K562 (cell line): Measurements from ENCODE around the gene CD300LB. TPM values are rescaled to one million over a fixed set of nuclear protein-coding genes. Genes with fewer than 3 reads are reported as not detected.

Source experiments
- ATAC-seq: fragments of 200-7000 bp; cut with Tn5 transposase; 3 replicates; pipeline ENCODE4 v1.9.1; 2020; ENCODE audit warnings: moderate library complexity
- BruUV-seq: library from RNA; stranded (reverse); fragments of 400-500 nt; replicated peaks from 2 replicates; lab custom pipeline; 2021; lab: Mats Ljungman, UMichigan
- CTCF ChIA-PET: fragments of 300-600 bp; formaldehyde crosslinking; extraction: SDS; loops from one replicate; lab custom pipeline; 2021; ENCODE audit warnings: low intra/inter-chr PET ratio; lab: Yijun Ruan, JAX
- POLR2A ChIA-PET: fragments of 300-600, 350-650 bp; sonication (Branson Sonifier 250); formaldehyde crosslinking; extraction: SDS; loops from one replicate; lab custom pipeline; 2021; ENCODE audit warnings: antibody characterized with exemption, inconsistent platforms; lab: Yijun Ruan, JAX
- DNase-seq, 4 experiments: peaks; one replicate each; pipeline versions ENCODE4 v3.0.0 to v3.0.0-alpha.2; 2011 to 2018; ENCODE audit warnings: low spot score in 3 of 4, mixed read lengths in 3 of 4; ENCODE audit errors: extremely low read depth in 1 of 4
- FAIRE-seq: peaks from 2 replicates; lab custom pipeline; 2011; peaks lifted over from hg19 to GRCh38; lab: Jason Lieb, UNC
- H2AFZ ChIP-seq: 2 replicates; pipeline ENCODE4 v1.6.0; 2011; ENCODE audit warnings: low read depth, low read length, control low read depth, inconsistent platforms
- H3K27ac ChIP-seq: fragments of 200-600 bp; 3 replicates; pipeline ENCODE4 v1.8.0; 2011; ENCODE audit warnings: low read depth, mild to moderate bottlenecking, control low read depth, inconsistent platforms, low read length, moderate library complexity, mixed read lengths; ENCODE audit errors: extremely low read depth
- H3K27me3 ChIP-seq, 2 experiments: fragments of 300-600 bp in 1 of 2; 2 replicates in 1 of 2; 3 replicates in 1 of 2; pipeline versions ENCODE4 v1.6.0 to v1.8.0; 2011; ENCODE audit warnings: inconsistent platforms in 2 of 2, low read length in 2 of 2, mild to moderate bottlenecking in 1 of 2, mixed read lengths in 1 of 2, moderate library complexity in 1 of 2; ENCODE audit not compliant: control insufficient read depth in 2 of 2, insufficient read depth in 2 of 2
- H3K36me3 ChIP-seq: fragments of 300-600 bp; 3 replicates; pipeline ENCODE4 v1.8.0; 2011; ENCODE audit warnings: mild to moderate bottlenecking, low read length, inconsistent platforms; ENCODE audit not compliant: control insufficient read depth, insufficient read depth
- H3K4me1 ChIP-seq, 2 experiments: fragments of 200-600 bp in 1 of 2; replicated peaks in 1 of 2; 2 replicates in 1 of 2; 3 replicates in 1 of 2; pipeline versions ENCODE4 v1.5.1 to v1.8.0; 2011; ENCODE audit warnings: inconsistent platforms in 2 of 2, low read length in 2 of 2, mild to moderate bottlenecking in 1 of 2, mixed read lengths in 1 of 2, moderate library complexity in 1 of 2; ENCODE audit not compliant: control insufficient read depth in 2 of 2, insufficient read depth in 2 of 2
- H3K4me2 ChIP-seq: 2 replicates; pipeline ENCODE4 v1.6.1; 2011; ENCODE audit warnings: low read length, control low read depth, inconsistent platforms, mixed read lengths; ENCODE audit not compliant: insufficient read depth
- H3K4me3 ChIP-seq: fragments of 200-600 bp; sonication (generic), shearing (Covaris generic); 2 replicates; pipeline ENCODE4 v1.5.1; 2016; ENCODE audit warnings: control low read depth, inconsistent platforms
- H3K79me2 ChIP-seq: fragments of 200-600 bp; 3 replicates; pipeline ENCODE4 v1.8.0; 2011; ENCODE audit warnings: low read length, inconsistent platforms; ENCODE audit not compliant: control insufficient read depth, insufficient read depth
- H3K9ac ChIP-seq, 2 experiments: 2 replicates each; pipeline versions ENCODE4 v1.6.0 to v1.6.1; 2011; ENCODE audit warnings: low read depth in 2 of 2, low read length in 2 of 2, control low read depth in 1 of 2, inconsistent platforms in 1 of 2, mild to moderate bottlenecking in 1 of 2, mixed read lengths in 1 of 2; ENCODE audit not compliant: insufficient read depth in 1 of 2
- H3K9me1 ChIP-seq: one replicate; pipeline ENCODE4 v1.6.0; 2011; ENCODE audit warnings: inconsistent platforms, mild to moderate bottlenecking, low read length, moderate library complexity; ENCODE audit not compliant: control insufficient read depth, insufficient read depth
- H3K9me3 ChIP-seq: replicated peaks from 2 replicates; pipeline ENCODE4 v1.5.1; 2011; ENCODE audit warnings: low read depth, low read length, inconsistent platforms; ENCODE audit not compliant: control insufficient read depth, insufficient read depth
- H4K20me1 ChIP-seq: replicated peaks from 2 replicates; pipeline ENCODE4 v1.6.1; 2011; ENCODE audit warnings: low read length, inconsistent platforms, mixed read lengths; ENCODE audit not compliant: control insufficient read depth, insufficient read depth
- CBFA2T3 ChIP-seq: fragments of 450-650 bp; IDR thresholded peaks from 2 replicates; pipeline ENCODE4 v1.6.1; 2017
- CREM ChIP-seq: IDR thresholded peaks from 2 replicates; pipeline ENCODE4 v1.6.1; 2014; ENCODE audit warnings: antibody characterized with exemption, low read depth
- GABPA ChIP-seq: fragments of 200-800 bp; sonication (Bioruptor generic); conservative IDR thresholded peaks from 2 replicates; pipeline ENCODE4 v1.6.1; 2016; ENCODE audit warnings: low read depth, missing genetic modification characterization, missing compliant biosample characterization
- GTF2A2 ChIP-seq: IDR thresholded peaks from 2 replicates; pipeline ENCODE4 v1.6.1; 2016; ENCODE audit warnings: mild to moderate bottlenecking, missing genetic modification characterization, missing compliant biosample characterization
- HNRNPLL ChIP-seq: fragments of 200-400 bp; formaldehyde crosslinking; IDR thresholded peaks from 2 replicates; pipeline ENCODE4 v1.6.1; 2017; ENCODE audit warnings: low read length, low read depth, mild to moderate bottlenecking; ENCODE audit not compliant: poor library complexity, severe bottlenecking
- MTA1 ChIP-seq: fragments of 450-650 bp; IDR thresholded peaks from 2 replicates; pipeline ENCODE4 v1.6.1; 2017; ENCODE audit warnings: borderline replicate concordance
- NEUROD1 ChIP-seq: fragments of 150-350 bp; IDR thresholded peaks from 2 replicates; pipeline ENCODE4 v1.6.1; 2014; ENCODE audit warnings: borderline replicate concordance, low read length, low read depth; ENCODE audit not compliant: partially characterized antibody
- PTTG1 ChIP-seq: fragments of 450-650 bp; IDR thresholded peaks from 2 replicates; pipeline ENCODE4 v1.6.1; 2016; ENCODE audit warnings: low read depth, mild to moderate bottlenecking, missing genetic modification characterization, missing compliant biosample characterization
- RBM14 ChIP-seq: fragments of 200-400 bp; formaldehyde crosslinking; IDR thresholded peaks from 2 replicates; pipeline ENCODE4 v1.6.1; 2018; ENCODE audit warnings: low read depth, mild to moderate bottlenecking, low read length, moderate library complexity, borderline replicate concordance; ENCODE audit not compliant: insufficient read depth
- ZBTB17 ChIP-seq: fragments of 450-650 bp; formaldehyde crosslinking; IDR thresholded peaks from 2 replicates; pipeline ENCODE4 v1.4.0; 2020; ENCODE audit warnings: mild to moderate bottlenecking
- ZNF175 ChIP-seq: fragments of 200-800 bp; sonication (Bioruptor generic); IDR thresholded peaks from 2 replicates; pipeline ENCODE4 v1.6.1; 2016; ENCODE audit warnings: low read depth, mild to moderate bottlenecking, missing genetic modification characterization, missing compliant biosample characterization
- ZNF740 ChIP-seq, 3 experiments: fragments of 200-800 bp in 1 of 3; sonication (Bioruptor generic) in 1 of 3; sonication (generic) in 1 of 3; formaldehyde crosslinking in 1 of 3; IDR thresholded peaks; 2 replicates each; pipeline versions ENCODE4 v1.6.1 to v1.8.0; 2016 to 2022; ENCODE audit warnings: mild to moderate bottlenecking in 2 of 3, missing compliant biosample characterization in 2 of 3, missing genetic modification characterization in 2 of 3, missing genetic modification reagents in 1 of 3
- WGBS: fragments of 100-300 bp; shearing (Covaris generic); methylation state at CpG from one replicate; pipeline ENCODE4 v1.1.6; 2016; ENCODE audit warnings: low coverage, mixed read lengths; ENCODE audit not compliant: insufficient coverage; ENCODE audit errors: missing lambda C conversion rate; 5-methylcytosine and 5-hydroxymethylcytosine counted together
- in situ Hi-C: fragments of 300-500 bp; cut with MboI; formaldehyde crosslinking; loops from 4 replicates; pipeline ENCODE4 v1.15.0; 2018; ENCODE audit warnings: inconsistent platforms, mixed read lengths
- intact Hi-C: fragments of 100-400 bp; cut with micrococcal nuclease; formaldehyde crosslinking; loops from 2 replicates; pipeline ENCODE4 v1.14.2; 2022
- polyA plus RNA-seq, 8 experiments: library from polyadenylated mRNA; depleted of rRNA in 4 of 8; stranded (reverse) in 5 of 8; unstranded in 3 of 8; fragments of >200 nt; fragmentation: Nextera tagmentation in 2 of 8; fragmentation: Illumina TruSeq in 1 of 8; extraction: Ambion mirVana in 2 of 8; extraction: Trizol in 1 of 8; gene quantifications; 2 replicates each; pipeline versions ENCODE4 v1.2.1 to v1.2.3, GENCODE V29; 2011 to 2014; ENCODE audit warnings: inconsistent platforms in 1 of 8, missing spikeins in 1 of 8
- total RNA-seq, 7 experiments: library from RNA; depleted of rRNA in 6 of 7; stranded (reverse); fragments of >200 nt in 6 of 7; fragmentation: Illumina TruSeq in 2 of 7; extraction: Trizol in 2 of 7; gene quantifications; 2 replicates each; pipeline versions ENCODE4 v1.2.1 to v1.2.3, GENCODE V29; 2011 to 2021; ENCODE audit warnings: low replicate concordance in 1 of 7
- TF ChIP-seq, protein P1 (sequence below), 2 experiments: IDR thresholded peaks; 2 replicates each; pipeline ENCODE4 v1.6.1; 2012; ENCODE audit warnings: improper control_type of control experiment in 2 of 2, low read depth in 2 of 2, low read length in 2 of 2, borderline replicate concordance in 1 of 2

CD300LB gene
- total and polyA plus RNA-seq, 9 of the 15 experiments (the other 6 are each of a cell fraction or from before 2014, with no cell fraction given): not detected

DNA sequence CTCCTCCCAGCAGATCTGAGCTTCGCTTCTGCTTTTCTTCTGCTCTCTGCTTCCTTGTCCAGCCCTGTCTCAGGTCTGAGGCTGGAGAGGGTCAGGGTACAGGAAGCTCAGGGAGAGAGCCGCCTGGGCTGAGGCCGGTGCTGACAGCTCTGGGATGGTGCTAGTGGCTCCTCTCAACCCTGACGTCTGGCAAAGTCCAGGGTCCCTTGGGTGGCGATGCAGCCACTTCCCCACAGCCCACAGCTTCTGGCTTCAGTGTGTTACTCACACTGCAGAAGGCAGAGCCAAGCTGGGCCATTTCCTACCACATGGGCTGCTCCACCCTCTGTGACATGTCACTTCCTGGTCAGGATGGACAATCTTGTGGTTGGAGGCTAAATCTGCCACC is 14.6 kb upstream of the CD300LB start, which contains the start of gene CD300C:
TSS of gene CD300C (minus strand) at position 273 of the 388 bp plus-strand sequence. CDS start 333 bp downstream, outside the sequence.
- intact Hi-C loops: no loop called here
- FAIRE-seq: no peak
- Histone ChIP-seq H2AFZ (no peak within 1 kb of the TSS; the same call in 1 of the 2 replicates), H4K20me1 (no peaks in the 10 kb centered on the region; the same call in none of the 2 replicates), H3K4me1 (peaks cover 0 to 3% of the 10 kb centered on the region in 2 experiments; a peak in 1 of 5 replicates), H3K36me3 (no peaks in the 10 kb centered on the region), H3K4me3 (no peak within 1 kb of the TSS), H3K79me2 (no peaks in the 10 kb centered on the region), H3K9me1 (no peaks in the 10 kb centered on the region), H3K4me2 (no peak within 1 kb of the TSS), H3K27ac (no peak within 1 kb of the TSS), H3K27me3 (peaks cover 3 to 84% of the 10 kb centered on the region in 2 experiments; a peak in 4 of 5 replicates), H3K9ac (no peak within 1 kb of the TSS), H3K9me3 (no peaks in the 10 kb centered on the region)
- no peak for DNase-seq
- BruUV-seq: no TSS peak
- peak; percentile 60 for ATAC-seq
- WGBS: 5% methylated on average over 5 of the region's 5 CpGs
- TF ChIP-seq NEUROD1 (no peak), ZNF740 (CRISPR knock-in tag; IDR thresholded peaks at IDR 0.05) (no peak), ZNF740 (tag; IDR thresholded peaks at IDR 0.05) (no peak), ZNF175 (CRISPR knock-in tag) (peak; percentile 31; the same call in 1 of the 2 replicates), MTA1 (no peak), HNRNPLL (no peak), CREM (0 out of 2 replicates have a peak, but pooled peaks have one; percentile 7), GABPA (tag) (peak; percentile 60), GTF2A2 (tag) (no peak), CBFA2T3 (no peak), RBM14 (no peak), ZBTB17 (CRISPR knock-in tag) (0 out of 2 replicates have a peak, but pooled peaks have one; percentile 38), PTTG1 (tag) (no peak)
- TF ChIP-seq, protein P1, sequence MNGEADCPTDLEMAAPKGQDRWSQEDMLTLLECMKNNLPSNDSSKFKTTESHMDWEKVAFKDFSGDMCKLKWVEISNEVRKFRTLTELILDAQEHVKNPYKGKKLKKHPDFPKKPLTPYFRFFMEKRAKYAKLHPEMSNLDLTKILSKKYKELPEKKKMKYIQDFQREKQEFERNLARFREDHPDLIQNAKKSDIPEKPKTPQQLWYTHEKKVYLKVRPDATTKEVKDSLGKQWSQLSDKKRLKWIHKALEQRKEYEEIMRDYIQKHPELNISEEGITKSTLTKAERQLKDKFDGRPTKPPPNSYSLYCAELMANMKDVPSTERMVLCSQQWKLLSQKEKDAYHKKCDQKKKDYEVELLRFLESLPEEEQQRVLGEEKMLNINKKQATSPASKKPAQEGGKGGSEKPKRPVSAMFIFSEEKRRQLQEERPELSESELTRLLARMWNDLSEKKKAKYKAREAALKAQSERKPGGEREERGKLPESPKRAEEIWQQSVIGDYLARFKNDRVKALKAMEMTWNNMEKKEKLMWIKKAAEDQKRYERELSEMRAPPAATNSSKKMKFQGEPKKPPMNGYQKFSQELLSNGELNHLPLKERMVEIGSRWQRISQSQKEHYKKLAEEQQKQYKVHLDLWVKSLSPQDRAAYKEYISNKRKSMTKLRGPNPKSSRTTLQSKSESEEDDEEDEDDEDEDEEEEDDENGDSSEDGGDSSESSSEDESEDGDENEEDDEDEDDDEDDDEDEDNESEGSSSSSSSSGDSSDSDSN (IDR thresholded peaks at IDR 0.05; ENCODE audit: borderline replicate concordance in 1 of 2, low read depth in 2 of 2, low read length in 2 of 2): no peak
- CTCF ChIA-PET: no interaction called here
- POLR2A ChIA-PET: interaction anchor here (0.5 to 0.8 kb wide), 3 partner anchors 8 to 136 kb away, joined by 3 read pairs; no protein-coding TSS in a partner anchor
- in situ Hi-C loops: no loop called here
